Right cardiac atrium (tissue), 5 donors: ENCODE results near the gene TNPO1. TPM values are rescaled to one million over a fixed set of nuclear protein-coding genes. Genes with fewer than 3 reads are reported as not detected.

ENCODE experiments used
- ATAC-seq, 2 donors: fragments of 200-7000 bp; cut with Tn5 transposase; one replicate each; pipeline versions ENCODE4 v1.8.0 to v1.9.1; 2020; ENCODE audit warnings: moderate library complexity in 2 of 2, mild to moderate bottlenecking in 1 of 2
- DNase-seq, 3 donors: peaks; one replicate each; pipeline ENCODE4 v3.0.0-alpha.2; 2020
- H3K27ac ChIP-seq: one replicate; pipeline ENCODE4 v1.5.1; 2013; ENCODE audit warnings: mild to moderate bottlenecking, low read length, control low read depth, moderate library complexity
- H3K27me3 ChIP-seq: one replicate; pipeline ENCODE4 v1.6.1; 2013; ENCODE audit not compliant: control insufficient read depth, insufficient read depth
- H3K4me1 ChIP-seq: one replicate; pipeline ENCODE4 v1.6.1; 2013; ENCODE audit warnings: low read length; ENCODE audit not compliant: control insufficient read depth, insufficient read depth
- H3K4me3 ChIP-seq: one replicate; pipeline ENCODE4 v1.5.1; 2013; ENCODE audit warnings: low read length, control low read depth
- H3K9me3 ChIP-seq: one replicate; pipeline ENCODE4 v1.6.1; 2013; ENCODE audit warnings: low read length; ENCODE audit not compliant: control insufficient read depth
- WGBS: extraction: QIAGEN DNeasy Blood & Tissue Kit; methylation state at CpG from one replicate; pipeline ENCODE4 v1.1.7; 2013; 5-methylcytosine and 5-hydroxymethylcytosine counted together
- intact Hi-C, 4 donors: fragments of 100-400 bp; cut with DNase I; formaldehyde crosslinking; loops; one replicate each; pipeline versions ENCODE4 v1.11.0 to v1.14.0; 2022 to 2023
- long read RNA-seq, 4 donors: library from polyadenylated mRNA; unstranded; transcript quantifications; one replicate each; pipeline ENCODE4 v2.0.0, GENCODE V29; 2020 to 2021
- polyA plus RNA-seq: library from polyadenylated mRNA; stranded (reverse); fragments of 200-250 nt; gene quantifications from one replicate; pipeline ENCODE4 v1.2.3, GENCODE V29; 2013
- total RNA-seq, 4 donors: library from RNA; stranded (reverse); fragmentation: NEBNext Ultra II Directional; extraction: Animal tissue kit (Norgen Biotek cat#: 25700); gene quantifications; one replicate each; pipeline ENCODE4 v1.2.1, GENCODE V29; 2021
- donor health status: healthy with polysubstance abuse.
- donor health status: DM: no; HTN: yes; CAD: no.
- donor health status: DM: no; HTN: no; CAD: no.
- donor health status: DM: no; HTN: yes; CAD: no; lungs with severe emphysema.
- donor health status: DM: yes; HTN: yes; CAD: no.

TNPO1 gene
- total RNA-seq (10 to 100 TPM; 68.2 to 73.8 (median 71.6) TPM), polyA plus RNA-seq (11.3 TPM)
- long read RNA-seq, donor 1, full-length matches to known transcripts: 63 of 94 reads
- long read RNA-seq, donor 1, partial matches to known transcripts: 8 of 94 reads
- long read RNA-seq, donor 1, other reads (novel, unspliced or antisense): 23 of 94 reads
- long read RNA-seq, donor 2, full-length matches to known transcripts: 11 of 13 reads
- long read RNA-seq, donor 2, partial matches to known transcripts: 0 of 13 reads
- long read RNA-seq, donor 2, other reads (novel, unspliced or antisense): 2 of 13 reads
- long read RNA-seq, donor 3, full-length matches to known transcripts: 166 of 255 reads
- long read RNA-seq, donor 3, partial matches to known transcripts: 28 of 255 reads
- long read RNA-seq, donor 3, other reads (novel, unspliced or antisense): 61 of 255 reads
- long read RNA-seq, donor 4, full-length matches to known transcripts: 4 of 8 reads
- long read RNA-seq, donor 4, partial matches to known transcripts: 0 of 8 reads
- long read RNA-seq, donor 4, other reads (novel, unspliced or antisense): 4 of 8 reads

GRCh38 chr5:72816284-72817075 is at the start of gene TNPO1:
TNPO1 (plus strand) TSS chr5:72816661; CDS start chr5:72816738, 77 bp downstream.
- Histone ChIP-seq H3K27ac (peak within 1 kb of the TSS; percentile 99), H3K9me3 (no peaks in the 10 kb centered on the region), H3K27me3 (no peaks in the 10 kb centered on the region), H3K4me3 (peak within 1 kb of the TSS; percentile 86), H3K4me1 (no peaks in the 10 kb centered on the region)
- peak; percentile 95 to 98 (median 98) for DNase-seq
- intact Hi-C loops: loop anchor here in 3 of 4 donors (2.0 to 10.0 kb wide), 4 partner anchors 204 to 452 kb away; no protein-coding TSS in a partner anchor
- under 1% methylated on average over 93 of the region's 93 CpGs for WGBS
- ATAC-seq: peak; percentile 98

- Histone ChIP-seq H3K4me3 (no peak overlapping the region), H3K27ac (no peak overlapping the region), H3K27me3 (no peaks in the 10 kb centered on the region), H3K4me1 (no peaks in the 10 kb centered on the region), H3K9me3 (no peaks in the 10 kb centered on the region)
- WGBS: 47% methylated on average over 7 of the region's 7 CpGs
- ATAC-seq (peak; percentile 29 to 31), DNase-seq (peak in 1 of 3 donors; percentile 36)
- intact Hi-C loops: no loop called here
Observed at GRCh38 chr5:72767289-72768010, 49.0 kb upstream of the TNPO1 start.

- ATAC-seq: no peak
- Histone ChIP-seq H3K27me3 (no peaks in the 10 kb centered on the region), H3K4me3 (no peak overlapping the region), H3K27ac (no peak overlapping the region), H3K4me1 (no peaks in the 10 kb centered on the region), H3K9me3 (no peaks in the 10 kb centered on the region)
- no peak for DNase-seq
- WGBS: 95% methylated on average over 4 of the region's 4 CpGs
- intact Hi-C loops: no loop called here
Observed at GRCh38 chr5:72770266-72770665, 46.2 kb upstream of the TNPO1 start.

DNA sequence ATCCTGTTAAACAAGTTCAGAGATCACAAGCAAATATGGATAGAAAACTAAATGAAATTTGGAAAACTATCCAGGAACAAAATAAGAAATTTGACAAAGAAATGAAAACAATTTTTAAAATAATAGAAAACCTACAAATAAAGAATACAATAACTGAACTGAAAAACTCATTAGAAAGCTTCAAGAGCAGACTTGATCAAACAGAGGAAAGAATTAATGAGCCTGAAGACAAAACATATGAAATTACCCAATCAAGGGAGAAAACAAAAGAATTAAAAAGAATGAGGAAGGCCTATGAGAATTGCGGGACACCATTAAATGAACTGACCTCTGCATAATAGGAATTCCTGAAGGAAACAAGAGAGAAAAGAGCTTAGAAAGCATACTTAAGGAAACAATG is 39.8 kb upstream of the TNPO1 start:
- 94% methylated on average over 1 of the region's 1 CpG for WGBS
- intact Hi-C loops: no loop called here
- ATAC-seq: no peak

GRCh38 chr5:72779520-72779919 is 36.9 kb upstream of the TNPO1 start:
- no peaks in the 10 kb centered on the region for H3K27me3 ChIP-seq
- DNase-seq: no peak
- no peak for ATAC-seq
- no peak overlapping the region for H3K27ac ChIP-seq
- no peaks in the 10 kb centered on the region for H3K4me1 ChIP-seq
- no peak overlapping the region for H3K4me3 ChIP-seq
- 97% methylated on average over 2 of the region's 2 CpGs for WGBS
- H3K9me3 ChIP-seq: no peaks in the 10 kb centered on the region
- intact Hi-C loops: no loop called here

More for the DNA sequence above, 39.8 kb upstream of the TNPO1 start:
- Histone ChIP-seq H3K9me3 (no peaks in the 10 kb centered on the region), H3K4me3 (no peak overlapping the region), H3K27ac (no peak overlapping the region), H3K27me3 (no peaks in the 10 kb centered on the region), H3K4me1 (no peaks in the 10 kb centered on the region)
- no peak for DNase-seq

- DNase-seq: no peak
- 90% methylated on average over 1 of the region's 1 CpG for WGBS
Observed at GRCh38 chr5:72783354-72783753, 33.1 kb upstream of the TNPO1 start.

DNA sequence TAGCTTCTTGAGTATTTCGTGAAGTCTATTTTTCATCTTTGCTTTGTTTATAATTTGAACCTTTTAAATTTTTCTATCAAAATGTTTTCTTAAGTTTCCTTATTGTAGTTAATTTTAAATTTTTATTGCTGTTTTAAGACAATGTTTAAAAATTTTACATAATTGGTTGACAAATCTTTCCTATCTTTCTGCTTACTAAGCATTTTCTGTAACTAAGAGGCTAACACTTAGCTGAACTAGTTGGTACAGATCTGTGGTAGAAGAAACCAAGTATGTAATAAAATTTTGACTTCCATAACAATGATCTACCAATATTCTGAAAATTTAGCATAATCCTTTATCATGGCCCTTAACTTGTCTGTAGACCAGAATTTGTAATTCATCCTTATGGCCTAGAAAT is 32.3 kb upstream of the TNPO1 start:
- Histone ChIP-seq H3K9me3 (no peaks in the 10 kb centered on the region), H3K27ac (no peak overlapping the region), H3K27me3 (no peaks in the 10 kb centered on the region), H3K4me1 (no peaks in the 10 kb centered on the region), H3K4me3 (no peak overlapping the region)
- WGBS: 97% methylated on average over 1 of the region's 1 CpG
- intact Hi-C loops: no loop called here
- no peak for DNase-seq
- no peak for ATAC-seq

More at GRCh38 chr5:72783354-72783753, 33.1 kb upstream of the TNPO1 start:
- Histone ChIP-seq H3K27me3 (no peaks in the 10 kb centered on the region), H3K27ac (no peak overlapping the region), H3K4me3 (no peak overlapping the region), H3K9me3 (no peaks in the 10 kb centered on the region), H3K4me1 (no peaks in the 10 kb centered on the region)
- ATAC-seq: no peak
- intact Hi-C loops: no loop called here

- no peaks in the 10 kb centered on the region for H3K9me3 ChIP-seq
- no peak overlapping the region for H3K27ac ChIP-seq
- intact Hi-C loops: no loop called here
- DNase-seq: no peak
- H3K4me3 ChIP-seq: no peak overlapping the region
- no peaks in the 10 kb centered on the region for H3K4me1 ChIP-seq
- ATAC-seq: no peak
- H3K27me3 ChIP-seq: no peaks in the 10 kb centered on the region
Observed at GRCh38 chr5:72785801-72786200, 30.7 kb upstream of the TNPO1 start.

- H3K9me3 ChIP-seq: no peaks in the 10 kb centered on the region
- no peak for DNase-seq
- no peak overlapping the region for H3K4me3 ChIP-seq
- H3K4me1 ChIP-seq: no peaks in the 10 kb centered on the region
- no peaks in the 10 kb centered on the region for H3K27me3 ChIP-seq
- no peak overlapping the region for H3K27ac ChIP-seq
- intact Hi-C loops: no loop called here
- WGBS: 91% methylated on average over 4 of the region's 4 CpGs
- ATAC-seq: no peak
Observed at GRCh38 chr5:72786676-72787075, 29.8 kb upstream of the TNPO1 start.

DNA sequence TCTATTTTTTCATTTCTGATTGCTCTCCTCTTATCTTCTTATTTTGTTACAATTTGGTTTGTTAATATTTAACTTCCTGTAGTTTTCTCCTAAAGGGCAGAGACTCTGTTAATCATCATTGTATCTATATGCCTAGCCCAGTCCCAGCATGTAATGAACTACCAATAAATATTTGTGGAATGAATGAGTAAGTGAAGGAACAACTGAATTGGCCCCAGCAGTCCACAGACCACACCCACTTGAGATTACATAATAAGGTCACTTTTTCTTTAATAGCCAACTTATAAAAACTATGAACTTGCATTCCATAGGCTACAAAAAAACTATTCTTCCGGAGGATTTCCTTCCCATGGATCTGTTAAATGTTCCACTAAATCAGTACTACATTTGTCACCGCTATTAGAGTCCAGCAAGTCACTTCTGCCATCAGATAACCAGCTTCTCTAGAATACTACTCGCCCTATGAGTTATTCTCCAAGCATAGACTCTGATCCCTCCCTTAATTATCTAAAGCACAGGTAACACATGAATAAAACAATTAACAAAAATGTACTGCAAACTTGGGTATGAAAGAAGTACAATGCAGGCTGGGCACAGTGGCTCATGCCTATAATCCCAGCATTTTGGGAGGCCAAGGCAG is 27.5 kb upstream of the TNPO1 start:
- Histone ChIP-seq H3K9me3 (no peaks in the 10 kb centered on the region), H3K4me1 (no peaks in the 10 kb centered on the region), H3K4me3 (no peak overlapping the region), H3K27me3 (no peaks in the 10 kb centered on the region), H3K27ac (no peak overlapping the region)
- intact Hi-C loops: no loop called here
- WGBS: 54% methylated on average over 3 of the region's 3 CpGs
- DNase-seq: no peak
- no peak for ATAC-seq
